GM13977 (cell line): ENCODE data around the gene VWCE.

Experiments
- DNase-seq: peaks from one replicate; pipeline ENCODE4 v3.0.0; 2012; ENCODE audit warnings: low spot score
- CTCF ChIP-seq: IDR thresholded peaks from 2 replicates; pipeline ENCODE4 v1.5.1; 2012; ENCODE audit warnings: mild to moderate bottlenecking, control low read depth; ENCODE audit not compliant: insufficient read depth; ENCODE audit errors: extremely low read depth, missing control alignments
- in situ Hi-C: fragments of 300-500 bp; cut with MboI; formaldehyde crosslinking; loops from one replicate; pipeline ENCODE4 v1.12.0; 2022; ENCODE audit warnings: low sequenced_read_pairs, low pct_unique_long_range_greater_than_20kb, mixed read lengths, inconsistent platforms; ENCODE audit not compliant: unreplicated experiment

VWCE gene

GRCh38 chr11:61338783-61339489 lies 43.8 kb upstream of the VWCE start:
- no peak for TF ChIP-seq CTCF
- no peak for DNase-seq
- in situ Hi-C loops: loop anchor here (10.0 kb wide), 1 partner anchor 46 kb away; no protein-coding TSS in a partner anchor

GRCh38 chr11:61337706-61338470 lies 42.8 kb upstream of the VWCE start:
- DNase-seq: no peak
- TF ChIP-seq CTCF: no peak
- in situ Hi-C loops: loop anchor here (10.0 kb wide), 1 partner anchor 47 kb away; no protein-coding TSS in a partner anchor

- peak; percentile 93 for DNase-seq
- peak; percentile 99 for TF ChIP-seq CTCF
- in situ Hi-C loops: loop anchor here (10.0 kb wide), 1 partner anchor 48 kb away; no protein-coding TSS in a partner anchor
Observed at GRCh38 chr11:61336171-61336935, 41.2 kb upstream of the VWCE start.

- in situ Hi-C loops: loop anchor here (10.0 kb wide), 1 partner anchor 49 kb away; no protein-coding TSS in a partner anchor
- no peak for TF ChIP-seq CTCF
- DNase-seq: no peak
Observed at GRCh38 chr11:61335355-61335710, 40.2 kb upstream of the VWCE start.

- DNase-seq: no peak
- TF ChIP-seq CTCF: no peak
- in situ Hi-C loops: loop anchor here (10.0 kb wide), 1 partner anchor 50 kb away; no protein-coding TSS in a partner anchor
Observed at GRCh38 chr11:61334434-61335354, 39.6 kb upstream of the VWCE start.
